ENCODE data around the gene GABBR2.
"Not testable (repeated sequence)": the region's sequence is repeated elsewhere in the genome, so short reads cannot be mapped to it uniquely, and the experiment has no call there.

GABBR2 gene

DNA sequence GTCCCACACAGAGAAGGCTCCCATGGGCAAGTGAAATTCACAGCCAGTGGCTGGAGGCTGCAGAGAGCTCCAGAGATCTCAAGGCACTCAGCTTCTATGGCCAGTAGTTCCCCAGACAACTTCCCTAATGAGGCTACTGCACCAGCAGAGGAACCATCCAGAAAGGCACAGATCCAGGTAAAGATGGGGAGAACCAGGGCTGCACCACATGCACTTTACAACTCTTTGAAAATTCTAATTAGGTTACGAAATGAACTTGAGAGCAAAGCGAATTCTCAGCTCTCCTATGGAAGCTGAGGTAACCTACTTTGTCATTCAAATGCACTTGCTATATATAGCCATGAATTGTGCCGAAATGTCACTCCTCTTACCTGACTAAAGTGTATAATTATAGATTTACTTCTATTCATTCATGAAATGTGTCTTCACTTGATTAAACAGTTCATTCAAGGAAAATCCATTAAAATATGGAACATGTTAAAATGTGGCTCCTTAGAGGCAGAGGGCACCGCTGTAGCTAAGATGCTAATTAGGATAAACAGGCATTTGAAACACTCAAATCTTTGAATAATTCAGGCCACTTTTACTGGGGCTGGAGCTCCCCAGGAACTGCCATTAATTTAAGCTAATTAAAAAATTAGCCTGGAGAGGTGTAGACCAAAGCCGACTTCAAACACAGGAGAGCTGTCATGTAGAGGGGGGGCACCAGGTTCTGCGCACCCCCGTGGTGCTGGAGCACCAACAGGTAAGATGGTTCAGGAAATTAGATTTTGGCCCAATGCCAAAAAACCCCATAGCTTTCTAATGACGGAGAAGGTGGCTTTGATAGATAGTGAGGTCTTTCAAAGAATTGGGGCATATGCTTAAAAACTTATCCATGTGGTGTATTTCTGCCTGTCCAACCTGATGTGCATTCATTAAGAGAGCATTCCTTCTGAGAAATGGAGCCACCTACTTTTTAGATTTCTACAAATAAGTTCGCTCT lies 204.1 kb downstream of the GABBR2 start:
- DNase-seq (ENCODE audit: low spot score), result no peak
- no peaks in the 10 kb centered on the region for H3K36me3 Mint-ChIP-seq (ENCODE audit: low read depth)
- H3K4me1 Mint-ChIP-seq (ENCODE audit: low read depth), result no peaks in the 10 kb centered on the region
- no peak overlapping the region for H3K27ac Mint-ChIP-seq
- H3K27me3 Mint-ChIP-seq (ENCODE audit: low read depth), result peaks cover 4% of the 10 kb centered on the region
- H3K4me3 Mint-ChIP-seq, result no peak overlapping the region
- no peaks in the 10 kb centered on the region for H3K9me3 Mint-ChIP-seq

DNA sequence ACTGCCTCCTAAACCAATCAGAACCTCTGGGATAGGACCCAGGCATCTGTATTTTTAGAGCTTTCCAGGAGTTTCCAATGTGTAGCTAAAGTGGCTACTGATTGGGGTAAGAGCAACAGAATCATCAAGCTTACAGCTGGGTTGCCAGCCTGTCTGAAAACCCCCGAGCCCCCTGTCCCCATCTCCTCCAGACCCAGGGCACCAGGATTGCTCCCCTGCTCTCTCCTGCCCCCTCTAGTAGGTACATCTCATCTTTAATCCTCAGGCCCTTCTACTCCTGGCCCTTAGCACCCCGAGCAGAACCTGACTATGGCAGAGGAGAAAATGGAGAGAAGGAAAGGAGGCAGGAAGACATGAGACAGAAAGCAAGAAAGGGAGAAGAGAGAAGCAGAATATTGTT lies 204.9 kb downstream of the GABBR2 start:
- no peak for DNase-seq (ENCODE audit: low spot score)
- Mint-ChIP-seq H3K27me3 (ENCODE audit: low read depth) (peaks cover 4% of the 10 kb centered on the region), H3K4me3 (no peak overlapping the region), H3K4me1 (ENCODE audit: low read depth) (no peaks in the 10 kb centered on the region), H3K36me3 (ENCODE audit: low read depth) (no peaks in the 10 kb centered on the region), H3K27ac (no peak overlapping the region), H3K9me3 (no peaks in the 10 kb centered on the region)

DNA sequence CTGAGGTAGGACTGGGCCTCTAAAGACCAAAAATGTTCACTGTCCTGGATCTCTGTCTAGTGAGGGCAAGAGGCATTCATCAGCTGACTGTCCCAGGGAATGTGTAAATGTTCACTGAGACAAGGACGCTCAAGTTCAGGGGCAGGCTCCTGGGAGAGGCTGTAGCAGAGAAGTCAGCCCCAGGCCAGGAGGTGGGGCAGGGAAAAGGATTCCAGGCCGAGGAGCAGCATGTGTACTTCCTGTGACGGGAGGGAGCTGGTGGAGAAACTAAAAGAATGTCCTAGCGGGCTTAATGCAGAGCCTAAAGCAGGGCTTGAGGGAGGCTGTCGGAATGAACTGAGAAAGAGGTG lies 205.8 kb downstream of the GABBR2 start:
- no peak overlapping the region for H3K27ac Mint-ChIP-seq
- DNase-seq (ENCODE audit: low spot score), result no peak
- H3K4me3 Mint-ChIP-seq, result no peak overlapping the region
- H3K27me3 Mint-ChIP-seq (ENCODE audit: low read depth), result peaks cover 7% of the 10 kb centered on the region
- H3K9me3 Mint-ChIP-seq, result no peaks in the 10 kb centered on the region
- H3K36me3 Mint-ChIP-seq (ENCODE audit: low read depth), result no peaks in the 10 kb centered on the region
- no peaks in the 10 kb centered on the region for H3K4me1 Mint-ChIP-seq (ENCODE audit: low read depth)

DNA sequence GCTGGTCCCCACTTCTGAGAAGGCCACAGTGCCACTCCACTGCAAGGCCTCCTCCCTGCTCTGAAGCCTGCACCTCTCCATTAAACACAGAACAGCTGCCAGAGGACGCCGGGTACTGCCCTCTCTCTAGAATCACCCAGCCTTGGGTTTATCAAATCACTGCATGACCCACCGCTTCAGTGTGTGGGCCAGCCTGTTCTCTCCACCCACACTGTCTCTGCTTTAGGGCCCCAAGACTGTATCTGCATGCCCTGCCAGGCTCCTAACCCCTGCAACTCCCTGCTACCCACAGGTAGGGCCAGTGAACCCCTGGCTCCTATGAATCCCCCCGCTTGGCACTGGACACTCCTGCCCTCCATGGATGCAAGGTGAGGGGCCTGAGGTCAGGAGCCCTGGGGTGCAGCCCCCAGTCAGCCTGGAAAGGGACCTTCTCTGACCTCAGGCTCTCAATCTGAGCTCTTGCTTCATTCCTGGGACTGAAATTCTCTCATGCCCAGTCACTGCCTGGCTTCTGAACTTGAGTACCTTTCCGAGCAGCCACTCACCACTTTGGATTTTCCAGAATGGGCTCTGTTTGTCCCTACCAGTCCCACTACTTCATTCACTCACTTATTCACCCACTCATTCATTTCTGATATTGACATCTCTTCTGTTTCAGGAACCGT lies 206.3 kb downstream of the GABBR2 start:
- peaks cover 7% of the 10 kb centered on the region for H3K27me3 Mint-ChIP-seq (ENCODE audit: low read depth)
- DNase-seq (ENCODE audit: low spot score), result no peak
- no peaks in the 10 kb centered on the region for H3K4me1 Mint-ChIP-seq (ENCODE audit: low read depth)
- H3K9me3 Mint-ChIP-seq, result no peaks in the 10 kb centered on the region
- H3K4me3 Mint-ChIP-seq, result no peak overlapping the region
- no peaks in the 10 kb centered on the region for H3K36me3 Mint-ChIP-seq (ENCODE audit: low read depth)
- no peak overlapping the region for H3K27ac Mint-ChIP-seq

DNA sequence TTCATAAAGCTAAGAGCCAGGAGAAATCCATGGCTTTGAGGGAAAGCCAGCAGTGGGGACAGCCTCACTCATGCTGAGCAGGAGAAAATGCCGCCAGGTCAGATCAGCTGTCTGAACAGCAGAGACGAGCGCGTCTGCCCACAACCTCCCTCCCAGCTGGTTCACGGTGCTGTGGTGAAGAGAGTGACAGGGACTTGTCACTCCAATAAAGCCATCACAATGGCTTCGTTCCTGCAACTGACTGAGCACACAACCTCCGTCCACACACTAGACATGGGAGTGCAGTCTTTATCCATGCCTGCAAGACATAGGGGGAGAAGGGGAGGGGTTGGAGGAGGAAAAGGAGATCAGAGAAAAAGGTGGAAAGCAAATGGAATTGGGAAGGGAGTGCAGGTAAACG lies 206.9 kb downstream of the GABBR2 start:
- Mint-ChIP-seq H3K27me3 (ENCODE audit: low read depth) (peaks cover 7% of the 10 kb centered on the region), H3K4me3 (no peak overlapping the region), H3K9me3 (no peaks in the 10 kb centered on the region), H3K27ac (no peak overlapping the region), H3K36me3 (ENCODE audit: low read depth) (no peaks in the 10 kb centered on the region), H3K4me1 (ENCODE audit: low read depth) (no peaks in the 10 kb centered on the region)
- DNase-seq (ENCODE audit: low spot score), result no peak

DNA sequence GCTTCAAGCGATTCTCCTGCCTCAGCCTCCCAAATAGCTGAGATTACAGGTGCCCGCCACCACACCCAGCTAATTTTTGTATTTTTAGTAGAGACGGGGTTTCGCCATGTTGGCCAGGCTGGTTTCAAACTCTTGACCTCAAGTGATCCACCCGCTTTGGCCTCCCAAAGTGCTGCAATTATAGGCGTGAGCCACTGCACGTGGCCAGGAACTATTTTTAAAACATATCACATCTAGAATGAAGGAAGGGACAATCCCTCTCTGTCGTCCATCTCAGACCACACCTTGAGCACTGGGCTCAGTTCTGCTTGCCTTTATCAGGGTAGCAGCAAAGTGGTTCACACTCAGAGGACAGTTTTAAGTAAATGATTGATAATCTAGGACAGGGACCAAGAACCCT lies 207.5 kb downstream of the GABBR2 start:
- H3K27me3 Mint-ChIP-seq (ENCODE audit: low read depth); H3K4me3 Mint-ChIP-seq; H3K4me1 Mint-ChIP-seq (ENCODE audit: low read depth); DNase-seq (ENCODE audit: low spot score); H3K9me3 Mint-ChIP-seq; H3K36me3 Mint-ChIP-seq (ENCODE audit: low read depth); H3K27ac Mint-ChIP-seq: not testable (repeated sequence)

DNA sequence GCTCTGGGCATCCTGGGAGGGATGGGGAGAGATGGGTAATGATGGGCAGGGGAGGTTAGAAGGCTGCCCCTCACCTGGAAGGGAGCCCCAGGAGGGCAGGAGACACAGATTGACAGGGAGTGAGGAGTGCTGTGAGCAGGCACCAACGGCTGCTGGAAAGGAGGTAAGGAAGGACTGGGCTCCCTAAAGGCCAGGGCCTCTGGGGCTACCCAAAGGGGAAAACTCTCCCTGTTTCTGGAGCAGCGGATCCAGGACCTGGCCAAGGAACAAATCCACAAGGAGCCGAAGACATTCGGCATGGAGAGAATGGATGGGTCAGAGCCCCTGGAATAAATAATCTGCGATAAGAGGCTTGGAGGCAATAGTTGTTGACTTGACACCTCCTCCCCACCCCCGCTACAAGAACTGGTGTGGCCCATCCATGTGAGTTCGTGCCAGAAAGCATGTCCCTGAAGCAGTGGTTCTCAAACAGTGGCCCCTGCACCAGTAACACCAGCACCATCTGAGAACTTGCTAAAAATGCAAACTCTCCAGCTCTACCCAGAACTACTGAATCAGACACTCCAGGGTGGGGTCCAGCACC lies 208.3 kb downstream of the GABBR2 start:
- Mint-ChIP-seq H3K27ac (no peak overlapping the region), H3K4me3 (no peak overlapping the region), H3K4me1 (ENCODE audit: low read depth) (no peaks in the 10 kb centered on the region), H3K36me3 (ENCODE audit: low read depth) (no peaks in the 10 kb centered on the region), H3K9me3 (no peaks in the 10 kb centered on the region), H3K27me3 (ENCODE audit: low read depth) (peaks cover 6% of the 10 kb centered on the region)
- no peak for DNase-seq (ENCODE audit: low spot score)

DNA sequence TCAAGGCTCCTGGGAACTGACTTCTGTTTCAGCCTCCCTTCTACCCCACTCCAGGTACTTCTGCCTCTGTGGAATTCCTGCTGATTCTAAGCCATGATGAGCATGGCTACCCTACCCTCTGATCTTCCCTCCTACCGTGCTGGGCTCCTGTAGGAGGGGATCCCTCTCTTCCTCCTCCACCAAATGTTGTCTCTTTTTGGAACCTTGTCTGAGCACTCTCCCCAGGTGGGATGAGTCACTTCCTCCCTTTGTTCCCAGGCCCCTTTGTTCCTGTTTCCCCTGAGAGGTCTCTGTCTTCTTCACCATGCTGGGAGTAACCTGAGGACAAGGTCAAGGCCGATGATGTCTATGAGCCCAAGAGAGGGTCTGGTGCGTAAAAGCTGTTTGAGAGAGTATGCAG lies 213.2 kb downstream of the GABBR2 start:
- Mint-ChIP-seq H3K27ac (no peak overlapping the region), H3K4me1 (ENCODE audit: low read depth) (no peaks in the 10 kb centered on the region), H3K36me3 (ENCODE audit: low read depth) (no peaks in the 10 kb centered on the region)

DNA sequence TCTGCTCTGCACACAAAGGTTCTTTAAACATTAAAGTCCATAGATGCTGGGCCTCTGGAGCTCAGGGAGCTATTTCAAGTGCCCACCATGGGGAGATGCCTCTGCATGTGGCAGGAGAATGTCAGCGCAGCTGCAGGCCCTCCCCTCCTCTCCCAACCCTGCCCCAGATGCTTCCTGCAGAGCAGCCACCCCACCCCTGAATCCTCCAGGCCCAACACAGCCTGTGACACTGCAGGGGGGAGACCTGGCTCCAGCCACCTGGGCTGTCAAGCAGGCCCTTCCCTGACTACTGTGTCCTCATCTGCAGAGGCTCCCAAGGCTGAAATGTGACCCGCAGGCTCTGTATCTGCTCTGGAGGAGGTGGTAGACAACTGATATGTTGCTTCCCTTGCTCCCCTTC lies 213.9 kb downstream of the GABBR2 start:
- H3K4me3 Mint-ChIP-seq, result no peak overlapping the region
- no peaks in the 10 kb centered on the region for H3K36me3 Mint-ChIP-seq (ENCODE audit: low read depth)
- H3K9me3 Mint-ChIP-seq, result no peaks in the 10 kb centered on the region
- H3K27ac Mint-ChIP-seq, result no peak overlapping the region
- H3K4me1 Mint-ChIP-seq (ENCODE audit: low read depth), result no peaks in the 10 kb centered on the region
- peaks cover 17% of the 10 kb centered on the region for H3K27me3 Mint-ChIP-seq (ENCODE audit: low read depth)
- no peak for DNase-seq (ENCODE audit: low spot score)

More for the DNA sequence above, 213.2 kb downstream of the GABBR2 start:
- H3K27me3 Mint-ChIP-seq (ENCODE audit: low read depth), result peaks cover 17% of the 10 kb centered on the region
- no peak for DNase-seq (ENCODE audit: low spot score)
- H3K4me3 Mint-ChIP-seq, result no peak overlapping the region
- H3K9me3 Mint-ChIP-seq, result no peaks in the 10 kb centered on the region

DNA sequence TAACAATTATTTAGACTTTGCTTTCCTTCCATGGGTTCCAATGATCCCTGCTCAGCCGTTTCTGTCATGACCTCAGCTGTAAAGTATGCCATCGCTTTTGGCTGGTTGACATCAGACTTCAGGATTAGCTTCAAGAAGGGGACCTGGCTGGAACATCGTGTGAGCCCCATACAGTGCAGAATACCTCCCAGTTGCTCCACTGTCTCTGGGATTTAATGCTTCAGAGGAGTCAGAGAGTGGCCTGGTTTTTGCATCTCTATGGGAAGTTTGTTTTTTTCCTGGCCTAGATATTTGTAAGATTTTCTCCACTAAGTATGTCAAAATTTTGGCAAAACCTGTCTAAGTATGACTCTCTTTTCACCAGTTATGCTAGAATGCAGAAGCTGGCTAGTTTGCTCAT lies 216.9 kb downstream of the GABBR2 start:
- H3K9me3 Mint-ChIP-seq, result no peaks in the 10 kb centered on the region
- no peak overlapping the region for H3K4me3 Mint-ChIP-seq
- no peak for DNase-seq (ENCODE audit: low spot score)
- H3K36me3 Mint-ChIP-seq (ENCODE audit: low read depth), result no peaks in the 10 kb centered on the region
- H3K4me1 Mint-ChIP-seq (ENCODE audit: low read depth), result no peaks in the 10 kb centered on the region
- no peak overlapping the region for H3K27ac Mint-ChIP-seq
- H3K27me3 Mint-ChIP-seq (ENCODE audit: low read depth), result peaks cover 13% of the 10 kb centered on the region

DNA sequence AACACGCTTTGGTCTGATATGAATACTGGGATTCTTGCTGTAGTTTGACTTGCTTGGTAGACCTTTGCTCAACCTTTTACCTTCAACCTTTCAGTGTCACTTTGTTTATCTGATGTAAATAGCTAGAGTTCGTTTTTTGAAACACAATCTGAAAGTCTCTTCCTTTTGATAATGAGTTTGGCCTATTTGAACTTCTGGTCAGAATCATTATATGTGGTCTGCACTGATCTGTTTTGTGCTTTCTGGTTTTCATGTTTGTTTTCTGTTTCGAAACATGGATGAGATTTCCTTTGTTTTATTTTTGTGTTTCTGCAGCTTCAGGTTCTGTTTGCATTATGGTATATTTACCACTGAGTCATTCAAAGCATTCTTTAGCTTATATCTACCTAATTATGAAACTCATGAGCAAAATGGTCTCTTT lies 217.5 kb downstream of the GABBR2 start:
- Mint-ChIP-seq H3K27me3 (ENCODE audit: low read depth) (peaks cover 13% of the 10 kb centered on the region), H3K27ac (no peak overlapping the region), H3K36me3 (ENCODE audit: low read depth) (no peaks in the 10 kb centered on the region), H3K4me3 (no peak overlapping the region), H3K4me1 (ENCODE audit: low read depth) (no peaks in the 10 kb centered on the region), H3K9me3 (no peaks in the 10 kb centered on the region)
- DNase-seq (ENCODE audit: low spot score), result no peak

DNA sequence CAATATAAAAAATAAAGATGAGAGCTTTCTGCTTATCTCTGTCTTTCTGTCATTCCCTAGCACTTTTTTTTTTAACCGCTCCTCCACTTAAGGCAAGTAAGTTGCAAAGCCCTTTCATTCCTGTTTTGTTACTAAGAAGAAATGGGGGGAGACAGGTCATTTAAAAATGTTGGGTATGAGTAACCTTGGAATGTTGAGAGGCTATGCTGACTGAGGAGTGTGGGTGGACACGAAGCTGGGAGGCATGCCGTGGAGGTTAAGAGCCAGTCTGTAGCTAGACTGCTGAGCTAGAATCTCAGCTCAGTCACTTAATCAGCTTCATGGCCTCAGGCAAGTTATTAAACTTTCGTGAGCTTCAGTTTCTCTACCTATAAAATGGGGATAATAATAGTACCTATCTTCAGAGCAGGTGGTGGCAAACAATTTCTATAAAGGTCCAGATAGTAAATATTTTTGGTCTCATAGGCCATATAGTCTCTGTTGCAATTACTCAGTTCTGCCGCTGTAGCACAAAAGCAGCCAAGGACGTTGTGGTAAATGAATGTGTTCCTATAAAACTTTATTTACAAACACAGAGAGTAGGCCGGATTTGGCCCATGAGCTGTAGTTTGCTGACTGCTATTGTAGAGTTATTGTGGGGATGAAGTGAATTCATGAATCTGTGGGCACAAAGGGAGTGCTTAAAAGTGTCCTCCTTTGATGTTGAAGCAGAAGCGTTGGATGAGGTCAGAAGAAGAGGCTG lies 220.0 kb downstream of the GABBR2 start:
- no peak for DNase-seq (ENCODE audit: low spot score)
- H3K36me3 Mint-ChIP-seq (ENCODE audit: low read depth), result no peaks in the 10 kb centered on the region
- no peaks in the 10 kb centered on the region for H3K9me3 Mint-ChIP-seq
- H3K27ac Mint-ChIP-seq, result no peak overlapping the region
- H3K4me1 Mint-ChIP-seq (ENCODE audit: low read depth), result no peaks in the 10 kb centered on the region
- no peak overlapping the region for H3K4me3 Mint-ChIP-seq
- H3K27me3 Mint-ChIP-seq (ENCODE audit: low read depth), result peaks cover 13% of the 10 kb centered on the region

DNA sequence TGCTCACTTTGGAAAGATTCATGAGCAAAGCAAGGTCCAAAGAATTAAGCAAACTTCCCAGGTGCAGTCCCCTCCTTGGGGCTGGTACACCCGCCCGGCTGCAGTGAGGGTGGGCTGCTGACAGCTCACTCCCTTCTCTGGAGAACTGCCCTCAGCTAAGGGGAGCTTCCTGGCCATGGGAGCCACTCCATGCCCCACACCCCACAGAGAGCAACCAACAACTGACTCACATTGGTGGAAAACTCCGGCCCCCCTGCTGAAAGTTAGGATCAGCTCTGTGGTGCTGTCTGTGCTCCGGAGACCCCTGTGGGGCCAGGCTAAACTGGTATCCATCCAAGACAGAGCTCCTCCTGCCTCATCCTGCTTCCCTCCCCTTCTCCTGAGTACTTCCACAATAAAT lies 223.0 kb downstream of the GABBR2 start:
- peaks cover 3% of the 10 kb centered on the region for H3K27me3 Mint-ChIP-seq (ENCODE audit: low read depth)
- no peaks in the 10 kb centered on the region for H3K9me3 Mint-ChIP-seq
- H3K4me3 Mint-ChIP-seq, result no peak overlapping the region
- no peak overlapping the region for H3K27ac Mint-ChIP-seq
- H3K4me1 Mint-ChIP-seq (ENCODE audit: low read depth), result no peaks in the 10 kb centered on the region
- no peaks in the 10 kb centered on the region for H3K36me3 Mint-ChIP-seq (ENCODE audit: low read depth)
- no peak for DNase-seq (ENCODE audit: low spot score)

DNA sequence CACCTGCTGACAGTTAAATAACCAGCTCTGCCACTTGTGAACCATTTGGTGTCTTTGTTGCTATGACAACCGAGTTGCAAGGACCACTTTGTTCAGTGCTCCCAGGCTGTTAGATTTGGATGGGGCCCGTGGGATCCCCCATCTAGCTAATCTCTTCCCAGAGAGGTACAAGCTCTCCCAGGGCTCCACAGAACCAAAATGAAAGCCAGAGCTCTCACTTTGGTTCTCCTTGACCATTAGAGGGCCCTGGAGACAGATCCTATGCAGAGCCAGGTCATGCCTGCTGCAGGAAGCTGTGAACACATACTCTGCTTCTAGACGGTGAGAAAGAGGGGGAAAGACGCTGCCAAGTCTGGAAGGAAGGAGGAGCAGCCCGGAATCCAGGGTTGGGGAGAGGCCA lies 224.6 kb downstream of the GABBR2 start:
- no peak overlapping the region for H3K27ac Mint-ChIP-seq
- H3K9me3 Mint-ChIP-seq, result no peaks in the 10 kb centered on the region
- DNase-seq (ENCODE audit: low spot score), result no peak
- no peak overlapping the region for H3K4me3 Mint-ChIP-seq
- H3K27me3 Mint-ChIP-seq (ENCODE audit: low read depth), result peaks cover 3% of the 10 kb centered on the region
- H3K36me3 Mint-ChIP-seq (ENCODE audit: low read depth), result no peaks in the 10 kb centered on the region
- H3K4me1 Mint-ChIP-seq (ENCODE audit: low read depth), result no peaks in the 10 kb centered on the region
